Daoy (cell line): ENCODE results near the gene CLEC4D. TPM values are rescaled to one million over a fixed set of nuclear protein-coding genes. Genes with fewer than 3 reads are reported as not detected.
"Not testable (repeated sequence)": the region's sequence is repeated elsewhere in the genome, so short reads cannot be mapped to it uniquely, and the experiment has no call there.

ENCODE experiments used
- DNase-seq: peaks from one replicate; pipeline ENCODE4 v3.0.0-alpha.2; 2015; ENCODE audit warnings: low read depth
- total RNA-seq: library from RNA; depleted of rRNA; stranded (reverse); fragments of >200 nt; shearing (Covaris generic); gene quantifications from 2 replicates; pipeline ENCODE4 v1.2.3, GENCODE V29; 2014

CLEC4D gene
- total RNA-seq, 1 experiment from 2014 or later = not detected

DNA sequence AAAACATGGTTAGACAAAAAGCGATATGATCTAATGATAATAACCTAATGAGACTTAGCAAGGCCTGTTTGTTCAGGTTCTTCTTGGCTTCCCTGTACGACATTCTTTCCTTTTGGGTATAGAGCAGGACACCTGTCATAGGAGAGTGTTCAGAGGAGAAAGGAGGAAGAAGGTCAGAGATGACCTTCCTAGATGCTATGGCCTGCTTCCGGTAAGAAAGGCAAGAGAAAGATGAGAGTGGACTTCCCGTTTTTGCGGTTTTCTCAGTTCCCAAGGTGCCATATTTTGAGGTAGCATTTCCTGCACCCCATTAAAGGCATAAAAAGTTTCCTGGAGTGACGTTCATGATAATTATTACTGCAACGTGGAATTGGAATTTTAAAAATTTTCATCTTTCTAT lies 18.7 kb downstream of the CLEC4D start:
- no peak for DNase-seq

DNA sequence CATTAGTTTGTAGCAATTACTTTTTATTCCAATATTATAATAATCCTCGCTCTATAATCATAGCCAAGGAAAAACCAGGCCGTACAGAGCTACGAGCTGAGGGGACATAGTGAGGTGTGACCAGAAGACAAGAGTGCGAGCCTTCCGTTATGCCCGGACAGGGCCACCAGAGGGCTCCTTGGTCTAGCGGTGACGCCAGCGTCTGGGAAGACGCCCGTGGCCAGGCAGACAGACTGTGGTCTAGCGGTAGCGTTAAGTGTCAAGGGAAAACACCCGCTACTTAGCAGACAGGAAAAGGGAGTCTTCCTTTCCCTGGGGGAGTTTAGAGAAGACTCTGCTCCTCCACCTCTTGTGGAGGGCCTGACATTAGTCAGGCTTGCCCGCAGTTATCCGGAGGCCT lies 24.5 kb downstream of the CLEC4D start:
- DNase-seq = peak; percentile 57

DNA sequence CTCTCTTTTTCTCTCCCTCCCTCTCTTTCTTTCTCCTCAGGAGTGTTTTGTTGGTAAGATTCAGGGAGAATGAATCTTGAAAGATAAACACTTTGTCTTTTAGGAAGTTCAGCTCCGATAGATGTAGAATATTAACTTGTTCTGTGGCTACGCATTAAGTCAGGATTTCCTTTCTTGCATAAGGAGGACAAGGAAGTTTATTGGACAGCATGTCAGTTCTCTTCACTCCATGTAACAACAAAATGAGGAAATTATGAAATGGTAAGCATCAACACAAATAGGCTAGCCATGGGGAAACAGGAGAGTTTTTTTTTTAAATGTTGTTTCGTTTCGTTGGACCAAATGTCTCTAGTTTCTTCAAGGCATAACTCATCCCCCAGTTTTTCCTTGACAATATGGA lies 27.5 kb downstream of the CLEC4D start, which contains the start of gene CLEC4E:
TSS of gene CLEC4E (minus strand) at position 75 of the 400 bp plus-strand sequence. CDS start 108 bp downstream, outside the sequence.
- DNase-seq = not testable (repeated sequence)

DNA sequence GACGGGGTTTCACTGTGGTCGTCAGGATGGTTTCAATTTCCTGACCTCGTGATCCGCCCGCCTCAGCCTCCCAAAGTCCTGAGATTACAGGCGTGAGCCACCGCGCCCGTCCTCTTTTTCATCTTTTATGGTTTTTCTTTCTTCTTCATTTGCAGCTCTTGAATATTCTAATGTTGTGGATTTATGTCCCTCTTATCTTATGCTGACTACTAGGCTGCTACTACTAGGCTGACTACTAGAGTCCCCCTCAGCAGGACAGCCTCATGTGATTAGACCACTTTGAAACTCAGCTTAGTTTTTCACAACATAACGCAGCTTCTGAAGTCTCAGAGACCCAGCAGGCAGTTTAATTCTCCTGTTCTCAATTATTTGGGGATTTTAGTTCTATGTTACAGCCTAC lies 28.3 kb downstream of the CLEC4D start:
- DNase-seq = no peak

DNA sequence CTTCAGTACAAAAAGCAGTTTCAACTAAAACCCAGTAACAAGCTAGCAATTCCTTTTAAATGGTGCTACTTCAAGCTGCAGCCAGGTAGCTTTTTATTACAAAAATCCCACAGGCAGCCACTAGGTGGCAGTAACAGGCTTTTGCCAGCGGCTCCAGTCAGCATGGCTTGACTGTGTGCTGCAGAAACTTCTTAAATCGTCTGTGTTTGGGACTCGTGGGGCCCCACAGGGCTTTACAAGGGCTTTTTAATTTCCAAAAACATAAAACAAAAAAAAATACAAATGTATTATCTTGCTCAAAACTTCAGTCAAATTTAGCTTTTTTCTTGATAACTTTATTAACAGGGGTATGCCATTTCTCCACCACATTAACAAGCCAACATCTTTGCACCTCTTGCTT lies 31.0 kb downstream of the CLEC4D start:
- peak; percentile 58 for DNase-seq

DNA sequence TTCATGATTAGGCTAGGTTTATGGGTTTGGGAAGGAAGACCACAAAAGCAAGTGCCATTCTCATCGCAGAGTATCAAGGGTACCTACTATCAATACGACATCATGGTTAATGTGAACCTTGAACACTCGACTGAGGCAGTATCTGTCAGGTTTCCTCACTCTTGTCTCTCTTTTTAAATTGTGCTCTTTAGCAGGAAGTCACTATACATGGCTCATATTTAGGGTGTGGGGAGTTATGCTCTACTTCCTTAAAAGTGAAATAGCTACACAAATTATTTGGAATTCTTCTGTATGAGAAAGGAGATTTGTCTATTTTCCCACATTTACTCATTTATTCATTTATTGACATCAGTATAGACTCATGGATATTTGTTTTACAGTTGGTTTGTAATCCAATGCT lies 33.3 kb downstream of the CLEC4D start:
- no peak for DNase-seq

DNA sequence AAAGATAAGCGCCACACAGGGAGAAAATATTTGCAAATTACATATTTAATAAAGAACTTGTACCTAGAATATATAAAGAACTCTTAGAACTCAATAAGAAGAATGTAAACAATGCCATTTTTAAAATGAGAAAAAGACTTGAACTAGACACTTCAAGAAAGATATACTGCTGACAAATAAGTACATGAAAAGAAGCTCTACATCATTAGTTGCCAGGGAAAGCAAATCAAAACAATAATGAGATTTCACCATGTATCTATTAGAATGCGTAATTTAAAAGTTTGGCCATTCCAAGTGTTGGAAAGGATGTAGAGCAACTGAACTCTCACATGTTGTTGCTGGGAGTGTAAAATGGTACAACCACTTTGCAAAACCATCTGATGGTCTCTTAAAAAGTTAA lies 34.3 kb downstream of the CLEC4D start:
- no peak for DNase-seq

DNA sequence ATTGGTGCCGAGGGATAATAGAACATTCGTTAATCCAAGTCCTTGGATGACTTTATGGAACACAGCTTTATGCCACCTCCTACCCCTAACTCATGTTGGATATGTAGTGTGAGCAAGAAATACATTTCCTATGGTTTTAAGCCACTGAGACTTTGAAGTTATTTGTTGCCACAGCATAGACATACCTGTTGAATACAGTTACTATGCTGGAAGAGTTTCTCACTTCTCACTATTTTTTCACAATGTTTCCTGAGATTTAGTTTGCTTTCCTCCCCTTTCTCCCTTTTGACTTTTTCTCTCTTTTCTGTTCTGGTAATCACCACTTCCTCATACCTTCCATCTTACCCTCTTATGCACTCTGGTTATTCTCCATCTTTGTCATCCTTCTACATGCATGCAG lies 34.9 kb downstream of the CLEC4D start:
- no peak for DNase-seq

DNA sequence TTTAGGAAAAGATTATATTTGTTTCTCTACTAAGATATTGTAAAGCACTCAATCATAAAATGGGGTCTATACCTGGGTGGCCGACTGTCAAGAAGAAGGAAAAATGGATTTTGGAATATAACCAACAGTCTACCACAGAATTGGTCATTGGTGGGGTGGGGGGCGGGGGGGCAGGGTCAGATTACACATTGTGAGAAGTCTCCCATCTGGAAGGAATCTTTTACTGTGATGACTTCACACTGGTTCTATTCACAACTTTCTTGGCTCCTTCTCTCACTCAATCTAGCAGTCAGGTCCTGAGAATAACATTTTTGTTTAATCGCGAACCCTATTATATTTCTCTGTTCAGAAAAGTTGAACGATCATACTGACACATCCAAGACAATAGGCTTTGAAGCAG lies 36.1 kb downstream of the CLEC4D start:
- peak; percentile 36 for DNase-seq

DNA sequence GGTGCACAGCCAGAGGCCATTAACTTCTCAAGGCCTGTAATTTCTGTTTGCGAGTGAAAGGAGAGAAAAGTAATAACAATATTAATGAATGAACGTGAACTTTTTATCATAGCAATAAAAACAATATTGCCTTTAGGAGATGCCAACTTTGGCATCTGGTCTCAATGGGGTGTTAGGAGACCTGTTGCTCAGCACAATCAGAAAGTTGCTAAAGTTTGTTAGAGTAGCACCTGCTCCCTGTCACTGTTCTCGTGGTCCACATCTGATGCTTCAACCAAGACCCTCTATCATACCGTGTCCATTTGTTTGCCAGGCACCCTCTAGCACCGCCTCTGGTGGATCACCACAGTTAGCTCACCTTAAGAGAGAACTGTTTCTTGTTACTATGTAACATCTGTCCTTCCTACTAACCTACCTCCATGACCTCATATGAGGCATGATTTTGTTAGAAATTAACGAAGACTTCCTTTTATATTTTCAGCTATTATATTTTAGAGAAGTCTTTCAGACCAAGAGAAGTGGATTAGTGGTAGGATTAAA lies 39.9 kb downstream of the CLEC4D start:
- DNase-seq = no peak

DNA sequence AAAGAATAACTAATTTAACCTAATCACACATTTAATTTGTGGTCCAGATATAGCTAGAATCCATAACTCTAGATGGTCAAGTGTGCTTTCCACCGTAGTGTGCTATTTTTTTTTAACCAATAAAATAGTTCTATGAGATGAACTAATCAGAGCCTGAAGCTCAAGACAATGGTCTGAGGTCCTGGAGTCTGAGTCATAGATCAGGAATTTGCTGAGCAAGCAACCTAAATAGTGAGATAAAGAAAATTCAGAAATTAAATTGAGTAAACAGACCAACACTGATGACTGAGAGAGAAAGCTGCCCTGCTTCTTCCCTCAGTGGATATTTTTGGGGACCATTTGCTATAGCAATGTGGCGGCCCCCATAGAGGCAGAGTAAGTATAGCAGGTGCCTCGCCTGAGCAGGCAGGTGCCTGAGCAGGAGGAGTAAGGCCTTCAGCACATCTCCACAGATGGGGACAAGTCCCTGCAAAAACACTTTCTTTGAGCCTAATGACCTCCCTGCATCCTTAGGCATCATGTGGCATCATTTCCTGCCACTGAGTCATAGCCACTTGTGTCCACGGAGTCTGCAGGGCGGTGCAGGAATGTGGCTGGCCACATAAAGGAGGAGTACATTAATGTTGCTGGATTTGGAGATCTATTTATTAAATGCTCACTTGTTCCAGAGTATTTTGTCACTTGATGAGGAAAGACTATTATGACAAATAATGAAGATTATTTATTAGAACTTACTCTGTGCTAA lies 41.3 kb downstream of the CLEC4D start:
- peak; percentile 57 for DNase-seq

DNA sequence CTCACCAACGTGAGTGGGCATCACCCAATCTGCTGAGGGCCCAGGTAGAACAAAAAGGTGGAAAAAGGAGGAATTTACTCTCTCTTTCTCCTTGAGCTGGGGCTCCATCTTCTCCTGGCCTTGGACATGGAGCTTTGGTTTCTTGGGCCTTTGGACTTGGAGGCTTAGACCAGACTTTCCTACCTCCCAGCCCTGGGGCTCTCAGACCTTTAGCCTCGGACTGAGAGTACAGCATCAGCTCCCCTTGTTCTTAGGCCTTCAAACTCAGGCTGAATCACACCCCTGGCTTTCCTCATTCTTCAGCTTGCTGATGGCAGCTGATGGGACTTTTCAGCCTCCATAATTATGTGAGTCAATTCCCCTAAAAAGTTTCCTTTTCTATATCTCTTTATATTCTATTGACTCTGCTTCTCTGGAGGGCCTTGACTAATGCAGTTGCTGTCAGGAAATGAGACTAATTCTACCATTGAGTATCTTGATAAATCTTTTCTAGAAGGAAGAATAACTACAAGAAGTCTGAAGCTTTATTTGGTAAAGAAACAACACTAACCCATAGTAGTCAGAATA lies 43.3 kb downstream of the CLEC4D start:
- DNase-seq = no peak

DNA sequence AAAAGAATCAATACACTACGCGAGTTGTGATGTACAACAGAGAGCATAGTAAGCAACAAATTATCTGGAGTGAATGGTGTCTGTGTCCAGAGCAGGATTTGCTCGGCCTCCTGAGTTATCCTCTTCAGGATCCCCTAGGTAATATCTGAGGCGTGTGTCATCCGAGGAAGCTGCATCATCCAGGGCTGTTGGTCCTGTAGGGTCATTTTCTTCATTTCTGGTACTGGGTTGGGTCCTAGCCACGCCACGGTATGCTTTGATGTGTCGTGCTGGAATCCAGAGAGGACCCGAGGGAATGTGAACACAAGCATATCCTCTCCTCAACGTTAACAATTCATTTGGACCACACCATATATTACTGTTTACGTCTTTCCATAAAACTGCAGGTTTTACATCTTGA lies 46.4 kb downstream of the CLEC4D start:
- no peak for DNase-seq

DNA sequence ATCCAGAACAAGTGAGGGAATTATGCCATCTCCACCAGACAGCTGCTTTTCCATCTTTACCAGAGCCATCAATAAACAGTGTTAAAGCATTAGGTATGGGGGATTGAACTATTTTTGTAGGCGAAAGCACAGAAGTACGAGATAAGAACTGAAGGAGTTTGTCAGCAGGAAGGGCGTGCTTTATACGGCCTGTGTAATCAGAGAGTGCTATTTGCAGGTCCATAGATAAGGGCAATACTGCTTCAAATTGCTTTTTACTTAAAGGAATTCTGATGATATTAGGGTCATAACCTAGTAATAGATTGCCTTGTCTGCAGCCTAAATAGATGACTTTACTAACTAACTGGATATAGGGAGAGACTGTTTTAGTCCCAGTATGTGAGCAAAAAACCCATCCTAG lies 47.7 kb downstream of the CLEC4D start:
- DNase-seq = no peak

DNA sequence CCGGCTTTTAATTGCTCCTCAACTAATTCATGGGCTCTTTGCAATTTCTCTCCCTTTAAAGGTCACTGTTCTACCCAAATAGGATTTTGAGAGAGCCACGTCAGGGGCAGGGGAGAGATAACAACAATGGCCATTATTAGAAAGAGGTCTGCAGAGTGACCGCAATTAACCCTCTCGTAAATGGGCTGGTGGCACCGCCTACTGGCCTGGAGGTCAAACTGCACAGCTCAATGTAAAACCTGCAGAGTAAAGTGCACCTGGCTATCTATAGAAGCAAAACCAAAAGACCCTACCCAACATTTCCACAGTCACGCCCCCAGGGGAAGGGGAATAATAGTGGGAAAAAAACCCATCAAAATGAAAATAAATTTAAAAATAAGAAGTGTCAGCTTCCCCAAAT lies 49.0 kb downstream of the CLEC4D start:
- no peak for DNase-seq

DNA sequence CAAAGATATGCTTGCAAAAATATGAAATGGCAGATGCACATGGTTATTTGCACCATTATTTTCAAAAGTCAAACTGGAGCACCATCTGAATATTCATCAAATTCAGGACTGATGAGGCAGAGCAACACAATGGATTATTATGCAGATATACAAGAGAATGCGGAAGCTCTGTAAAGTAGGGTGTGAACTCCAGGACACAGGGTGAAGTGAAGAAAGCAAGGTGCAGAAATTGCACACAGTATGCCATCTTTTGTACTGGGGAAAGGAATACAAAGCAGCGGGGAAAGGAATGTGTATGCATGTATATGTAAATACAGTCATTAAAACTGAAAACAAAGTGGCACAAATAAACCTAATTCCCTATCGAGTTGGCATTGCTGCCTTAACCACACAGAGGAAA lies 50.1 kb downstream of the CLEC4D start:
- DNase-seq = no peak

DNA sequence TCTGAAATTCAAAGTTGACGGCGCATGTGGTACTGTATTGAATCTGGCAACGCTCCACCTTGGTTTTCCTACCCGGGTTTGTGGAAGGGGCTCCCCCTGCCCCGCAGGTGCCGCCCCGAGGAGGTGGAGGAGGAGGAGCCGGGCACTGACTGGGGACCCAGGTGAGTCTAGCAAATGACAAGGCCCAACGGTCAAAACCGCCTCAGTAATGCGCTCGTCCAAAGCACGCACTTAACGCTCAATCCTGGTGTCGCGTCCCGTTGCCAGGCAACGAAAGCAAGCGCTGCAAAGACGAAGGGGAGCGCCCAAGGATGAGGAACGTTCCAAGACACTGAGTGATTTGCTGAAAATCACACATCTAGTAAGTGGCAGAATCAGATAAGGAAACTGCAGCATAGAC lies 51.4 kb downstream of the CLEC4D start:
- no peak for DNase-seq

DNA sequence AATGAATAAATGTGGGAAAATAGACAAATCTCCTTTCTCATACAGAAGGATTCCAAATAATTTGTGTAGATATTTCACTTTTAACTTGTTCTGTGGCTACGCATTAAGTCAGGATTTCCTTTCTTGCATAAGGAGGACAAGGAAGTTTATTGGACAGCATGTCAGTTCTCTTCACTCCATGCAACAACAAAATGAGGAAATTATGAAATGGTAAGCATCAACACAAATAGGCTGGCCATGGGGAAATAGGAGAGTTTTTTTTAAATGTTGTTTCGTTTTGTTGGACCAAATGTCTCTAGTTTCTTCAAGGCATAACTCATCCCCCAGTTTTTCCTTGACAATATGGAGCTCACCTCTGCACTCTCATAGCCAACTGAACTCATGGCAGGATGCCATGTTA lies 52.7 kb downstream of the CLEC4D start:
- not testable (repeated sequence) for DNase-seq

DNA sequence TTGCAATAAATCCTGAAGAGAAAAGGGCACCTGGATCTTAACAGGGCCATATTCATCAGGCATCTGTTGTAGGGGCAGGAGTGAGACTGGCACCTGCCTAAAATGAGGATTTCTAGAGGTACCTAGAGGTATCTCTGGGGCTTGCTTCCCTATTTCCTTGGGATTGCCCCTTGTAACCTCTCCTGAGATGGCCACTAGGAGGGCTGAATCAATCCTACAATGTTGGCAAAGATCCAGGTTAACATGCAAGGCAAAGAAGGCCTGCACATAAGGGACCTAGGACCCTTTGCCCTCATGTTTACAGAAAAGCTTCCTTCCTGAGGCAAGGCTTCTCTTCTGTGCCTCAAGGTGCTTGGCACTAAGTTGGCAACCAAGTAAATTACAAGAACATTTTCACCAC lies 53.2 kb downstream of the CLEC4D start:
- no peak for DNase-seq
